ENCODE measurements around the gene ALDH5A1.

The ALDH5A1 gene
- 18.9 to 28.4 reads per million in 2 donors for total RNA-seq

DNA sequence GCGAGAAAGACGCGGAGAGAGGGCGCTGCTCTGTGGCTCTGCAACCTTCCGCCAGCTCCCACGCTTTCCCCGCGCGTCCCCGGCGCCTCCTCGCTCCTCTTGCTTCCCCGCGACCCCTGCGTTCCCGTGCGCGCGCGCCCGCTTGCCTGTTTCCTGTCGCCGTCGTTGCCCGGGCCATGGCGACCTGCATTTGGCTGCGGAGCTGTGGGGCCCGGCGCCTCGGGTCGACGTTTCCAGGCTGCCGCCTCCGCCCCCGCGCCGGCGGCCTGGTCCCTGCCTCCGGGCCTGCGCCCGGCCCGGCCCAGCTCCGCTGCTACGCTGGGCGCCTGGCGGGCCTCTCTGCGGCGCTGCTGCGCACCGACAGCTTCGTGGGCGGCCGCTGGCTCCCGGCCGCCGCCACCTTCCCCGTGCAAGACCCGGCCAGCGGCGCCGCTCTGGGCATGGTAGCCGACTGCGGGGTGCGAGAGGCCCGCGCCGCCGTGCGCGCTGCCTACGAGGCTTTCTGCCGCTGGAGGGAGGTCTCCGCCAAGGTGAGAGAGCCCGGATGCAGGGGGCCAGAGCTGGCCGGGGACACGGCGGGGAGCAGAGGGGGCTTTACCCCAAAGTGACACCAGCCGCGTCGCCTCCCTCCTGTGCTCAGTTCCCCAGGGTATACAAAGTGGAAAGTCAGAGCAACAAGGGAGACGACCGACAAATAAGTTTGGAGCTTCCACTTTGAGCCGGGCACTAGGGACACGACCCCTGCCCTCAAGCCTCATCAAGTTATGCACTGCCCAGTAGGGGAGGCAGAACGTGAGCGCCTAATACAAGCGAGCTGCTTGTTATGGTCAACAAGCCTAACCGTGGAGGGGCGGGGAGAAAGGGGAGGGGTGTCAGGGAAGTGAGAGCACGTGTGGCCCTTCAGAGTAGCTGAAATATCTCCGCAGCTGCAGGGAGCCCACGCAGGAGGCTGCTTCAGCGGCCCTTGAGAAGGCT, at the start of gene ALDH5A1:
Gene ALDH5A1, plus strand, starts transcription at position 149 of the 975 bp plus-strand sequence. Its CDS starts 28 bp downstream, at position 177.
- DNase-seq: peak; percentile 57

DNA sequence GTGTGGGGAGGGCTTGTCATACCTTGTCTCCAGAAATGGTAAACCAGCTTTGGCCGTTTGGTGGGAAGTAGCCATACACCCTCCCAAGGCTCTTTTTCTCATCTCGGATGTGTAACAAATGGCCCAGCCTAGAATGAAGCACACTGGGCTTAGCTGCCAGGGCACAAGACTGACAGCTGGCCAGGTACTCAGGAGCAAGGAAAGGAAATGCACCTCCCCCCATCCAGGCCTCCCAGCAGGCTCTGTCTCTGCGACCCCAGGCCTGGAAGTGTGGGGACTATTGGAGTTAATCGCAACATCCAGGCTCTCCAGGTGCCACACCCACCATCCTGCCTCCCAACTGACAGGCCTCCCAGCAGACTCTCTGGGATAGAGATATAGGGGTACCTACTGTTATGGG, 49.1 kb upstream of the ALDH5A1 start:
- no peak for DNase-seq

DNA sequence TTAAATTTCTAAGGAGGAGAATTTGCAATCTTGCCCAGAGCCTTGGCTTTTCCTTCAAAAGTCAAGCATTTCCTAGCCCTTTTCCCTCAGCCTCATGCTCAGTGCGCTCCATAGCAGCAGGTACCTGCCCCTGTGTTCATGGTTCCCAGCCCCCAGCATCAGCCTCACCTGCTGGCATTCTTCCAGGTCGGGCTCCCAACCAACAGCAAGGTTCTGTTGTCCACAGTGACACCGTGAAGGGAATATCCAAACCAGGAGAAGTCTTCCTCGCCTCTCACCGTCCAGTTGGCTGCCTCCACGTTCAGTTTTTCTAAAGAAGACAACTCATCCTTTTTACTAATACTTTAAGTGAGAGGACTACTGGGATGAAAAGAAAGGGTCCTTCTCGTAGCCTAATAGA, 48.1 kb upstream of the ALDH5A1 start:
- DNase-seq: no peak

DNA sequence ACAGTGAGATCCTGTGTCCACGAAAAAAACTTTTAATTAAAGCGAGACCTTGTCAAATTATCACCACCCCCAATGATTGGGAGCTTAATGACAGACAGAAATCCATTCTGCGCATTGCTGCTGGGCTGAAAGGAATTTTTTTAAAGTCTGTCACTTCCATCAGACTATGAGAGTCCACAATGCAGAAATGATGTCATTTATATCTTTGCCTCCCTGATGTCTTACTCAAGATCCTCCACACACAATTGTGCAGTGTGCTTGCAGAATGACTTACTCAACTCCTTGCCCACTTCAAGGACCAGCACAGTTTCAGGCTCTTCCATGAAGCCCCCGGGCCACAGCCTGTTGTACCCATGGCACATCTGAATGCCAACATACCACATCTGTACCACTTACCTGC, 46.4 kb upstream of the ALDH5A1 start:
- no peak for DNase-seq

DNA sequence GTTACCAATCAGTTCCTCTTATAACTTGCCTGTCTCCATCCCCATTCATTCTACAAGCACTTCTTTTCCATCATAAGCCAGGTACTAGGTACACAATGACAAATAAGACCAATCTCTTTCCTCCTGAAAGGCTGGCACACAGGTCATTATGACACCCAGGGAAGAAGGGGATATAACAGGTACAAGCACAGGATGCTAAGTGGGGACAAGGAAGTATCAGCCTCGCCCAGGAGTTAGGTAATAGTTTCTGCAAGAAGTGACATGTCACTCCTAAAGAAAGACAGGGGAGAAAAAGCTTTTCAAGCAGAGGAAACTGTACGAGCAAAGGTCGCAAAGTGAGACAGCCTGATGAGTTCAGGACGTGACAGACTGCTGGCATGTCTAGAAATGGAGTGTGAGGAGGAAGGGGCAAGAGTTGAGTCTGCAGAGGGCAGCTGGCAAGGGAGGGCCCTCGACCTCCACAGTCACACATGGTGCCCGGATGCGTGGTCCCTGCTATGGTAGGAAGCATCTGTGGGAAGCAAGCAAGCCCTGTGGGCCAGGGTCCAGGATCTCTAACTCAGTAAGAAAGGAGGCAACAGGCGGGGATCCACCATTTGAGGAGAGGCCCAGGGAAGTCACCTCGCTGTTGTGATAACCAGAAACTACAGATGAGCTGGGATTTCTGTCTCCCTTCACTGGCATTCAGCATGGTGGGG, 45.8 kb upstream of the ALDH5A1 start:
- DNase-seq: no peak

DNA sequence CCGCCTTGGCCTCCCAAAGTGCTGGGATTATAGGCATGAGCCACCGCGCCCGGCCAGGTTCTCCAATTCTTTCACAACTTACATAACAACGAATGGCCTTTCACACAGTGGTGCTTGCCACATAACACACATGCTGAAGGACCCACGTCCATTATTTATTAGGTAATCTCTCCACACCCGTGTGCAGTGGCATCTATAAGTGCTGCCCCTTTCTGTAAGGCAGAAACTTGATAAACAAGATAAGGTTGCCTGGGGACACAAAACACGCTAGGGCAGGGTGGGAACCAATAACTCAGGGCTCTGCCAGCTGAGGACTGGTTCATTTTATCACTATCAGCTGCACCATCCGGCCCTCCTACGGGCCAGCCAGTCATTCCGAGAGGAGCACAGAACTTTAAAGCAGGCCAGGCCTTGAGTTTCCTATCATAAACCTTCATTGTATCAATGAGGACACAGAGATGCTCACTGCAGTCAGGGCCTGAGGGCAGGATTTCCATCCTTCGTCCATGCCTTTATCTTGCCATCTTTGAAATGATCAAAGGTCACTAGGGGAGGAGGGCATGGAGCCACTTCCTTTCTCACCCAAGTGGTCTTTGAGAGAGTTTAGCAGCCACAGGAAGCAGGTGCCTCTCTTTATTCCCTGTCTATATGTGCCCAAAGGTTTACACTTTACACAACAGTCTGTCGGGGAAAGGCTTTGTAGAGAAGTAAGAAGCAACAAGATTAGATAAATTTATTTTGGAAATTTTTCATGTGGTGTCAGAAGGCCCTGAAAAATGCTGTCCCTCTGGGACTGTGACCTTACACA, 43.0 kb upstream of the ALDH5A1 start:
- no peak for DNase-seq

DNA sequence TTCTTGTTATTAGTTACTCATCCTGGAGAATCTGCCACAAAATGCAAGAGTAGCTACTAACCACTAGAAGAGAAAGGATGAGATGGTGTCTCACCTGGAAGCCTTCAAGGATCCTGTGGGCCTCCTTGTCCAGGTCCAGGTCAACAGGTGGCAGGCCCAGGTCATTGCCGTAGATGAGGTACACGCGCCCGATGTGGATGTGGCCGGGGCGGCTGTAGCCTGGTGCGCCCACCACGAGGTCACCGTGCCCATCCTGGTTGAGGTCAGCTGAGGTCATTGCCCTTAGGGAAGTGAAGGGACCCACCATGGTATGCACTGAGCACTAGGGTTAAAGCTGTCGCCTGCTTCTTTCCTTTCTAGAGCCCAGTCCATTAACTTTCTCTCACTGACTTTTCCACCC, 40.8 kb upstream of the ALDH5A1 start:
- no peak for DNase-seq

DNA sequence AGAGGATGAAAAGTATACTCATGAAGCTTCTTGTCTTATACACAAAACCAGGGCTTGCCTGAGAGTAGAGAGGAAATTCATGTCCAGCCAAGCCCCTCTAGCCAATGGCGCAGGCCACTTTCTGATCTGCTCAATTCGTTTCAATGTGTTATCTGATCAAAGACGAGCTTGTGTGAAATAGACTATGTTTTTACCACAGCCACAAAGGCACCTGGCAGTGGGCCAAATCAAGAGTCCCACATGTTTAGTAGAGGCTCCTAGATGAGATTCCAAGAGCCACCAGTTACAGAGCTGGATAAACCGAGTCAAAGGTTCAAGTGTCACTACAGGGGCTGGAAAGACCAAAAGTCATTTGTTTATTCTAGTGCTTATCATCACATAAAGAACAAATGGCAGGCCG, 40.3 kb upstream of the ALDH5A1 start:
- no peak for DNase-seq

DNA sequence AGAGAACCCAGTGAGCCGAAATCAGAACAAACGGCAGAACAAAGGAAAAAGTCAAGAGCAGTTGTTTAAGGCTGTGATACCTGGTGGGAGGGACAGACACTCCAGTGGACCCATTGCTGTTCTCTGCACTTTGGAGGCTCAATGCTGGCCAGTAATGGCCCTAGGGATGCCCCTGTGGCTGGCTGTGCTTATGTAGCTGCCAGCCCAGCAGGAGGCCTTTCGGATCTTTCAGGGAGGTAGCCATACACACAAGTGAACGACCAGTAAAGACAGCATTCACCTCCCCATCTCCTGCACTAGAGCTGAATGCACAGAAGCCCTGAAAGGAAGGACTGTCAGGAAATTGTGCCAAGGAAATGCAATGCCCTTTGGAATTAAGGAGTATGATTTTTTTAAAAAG, 39.7 kb upstream of the ALDH5A1 start:
- no peak for DNase-seq

DNA sequence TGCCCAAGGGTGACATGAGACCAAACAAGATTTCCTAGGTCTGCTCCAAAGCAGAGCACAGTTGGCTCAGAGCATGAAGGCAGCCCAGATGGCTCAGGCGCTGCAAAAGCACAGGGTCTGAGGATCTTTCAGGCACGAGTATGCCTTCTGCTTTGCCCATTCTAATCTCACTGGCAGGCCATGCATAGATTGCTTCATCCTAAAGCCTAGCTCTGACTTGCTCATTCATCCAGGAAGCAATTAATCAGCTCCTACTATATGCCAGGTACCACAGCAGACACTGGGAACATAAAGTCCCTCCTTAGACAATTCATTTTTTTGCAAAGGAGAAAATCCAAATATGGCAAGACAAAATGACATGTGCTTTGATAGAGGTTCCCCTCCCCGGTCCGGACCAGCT, 36.6 kb upstream of the ALDH5A1 start:
- no peak for DNase-seq

DNA sequence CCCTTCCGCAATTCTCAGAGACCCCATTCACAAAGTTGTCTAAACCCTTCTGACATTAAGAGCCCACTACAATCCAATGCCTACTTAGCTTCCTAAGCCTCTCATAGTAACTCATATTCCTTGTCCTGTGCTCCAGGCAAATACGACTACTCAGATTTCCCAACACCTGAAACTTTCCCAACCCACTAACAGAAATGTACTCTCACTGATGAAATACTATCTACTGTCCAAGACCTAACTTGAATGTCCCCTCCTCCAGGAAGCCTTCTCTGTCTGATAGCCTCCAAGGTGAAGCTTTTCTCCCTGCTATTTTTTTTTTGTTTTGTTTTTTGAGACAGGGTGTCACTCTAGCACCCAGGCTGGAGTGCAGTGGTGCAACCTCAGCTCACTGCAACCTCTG, 35.8 kb upstream of the ALDH5A1 start:
- DNase-seq: no peak

DNA sequence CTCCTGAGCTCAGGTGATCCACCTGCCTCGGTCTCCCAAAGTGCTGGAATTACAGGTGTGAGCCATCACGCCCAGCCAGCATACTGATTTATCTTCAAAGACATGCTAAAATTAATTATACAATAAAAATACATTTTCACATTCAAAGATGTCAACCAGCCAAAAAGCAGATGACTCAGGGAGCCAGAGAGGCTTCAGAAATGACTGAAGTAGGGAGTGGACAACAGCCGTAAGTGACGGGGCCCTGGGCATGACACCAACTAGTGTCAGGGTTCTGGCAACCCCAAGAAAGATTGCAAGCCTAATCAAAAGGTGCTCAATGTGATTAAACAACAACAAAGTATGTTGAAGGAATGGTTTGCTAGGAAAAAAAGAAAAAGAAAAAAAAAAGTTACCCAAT, 33.8 kb upstream of the ALDH5A1 start:
- DNase-seq: no peak

DNA sequence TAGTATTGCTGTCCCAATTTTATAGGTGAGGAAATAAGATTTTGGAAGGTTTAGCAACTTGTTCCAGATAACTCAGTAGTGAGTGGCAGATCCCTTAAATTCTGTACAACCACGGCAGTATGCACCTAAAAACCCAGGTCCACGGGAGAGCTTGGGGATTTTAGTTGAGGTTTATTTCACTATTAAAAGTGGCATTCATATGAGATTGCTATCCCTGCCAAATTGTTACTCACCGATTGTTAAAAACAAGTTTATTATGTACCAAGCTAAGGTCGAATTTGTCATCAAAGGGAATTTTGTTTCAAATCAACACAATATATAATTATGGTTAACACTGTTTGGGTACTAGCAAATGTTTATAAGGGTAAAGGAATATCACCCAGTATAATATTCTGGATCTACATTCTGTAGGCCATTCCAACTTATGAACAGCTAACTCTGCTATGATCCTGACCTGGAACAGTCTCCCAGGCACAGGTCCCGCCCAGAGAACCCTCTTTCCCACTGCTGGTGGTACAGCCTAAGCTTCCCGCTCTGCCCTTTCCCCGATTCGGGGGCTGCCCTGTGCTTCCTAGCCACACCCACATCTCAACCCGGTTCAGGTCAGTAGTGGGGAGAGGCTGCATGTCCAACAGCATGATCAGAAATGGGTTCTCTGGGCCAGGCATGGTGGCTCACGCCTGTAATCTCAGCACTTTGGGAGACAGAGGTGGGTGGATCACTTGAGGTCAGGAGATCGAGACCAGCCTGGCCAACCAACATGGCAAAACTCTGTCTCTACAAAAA, 30.3 kb upstream of the ALDH5A1 start:
- DNase-seq: no peak

DNA sequence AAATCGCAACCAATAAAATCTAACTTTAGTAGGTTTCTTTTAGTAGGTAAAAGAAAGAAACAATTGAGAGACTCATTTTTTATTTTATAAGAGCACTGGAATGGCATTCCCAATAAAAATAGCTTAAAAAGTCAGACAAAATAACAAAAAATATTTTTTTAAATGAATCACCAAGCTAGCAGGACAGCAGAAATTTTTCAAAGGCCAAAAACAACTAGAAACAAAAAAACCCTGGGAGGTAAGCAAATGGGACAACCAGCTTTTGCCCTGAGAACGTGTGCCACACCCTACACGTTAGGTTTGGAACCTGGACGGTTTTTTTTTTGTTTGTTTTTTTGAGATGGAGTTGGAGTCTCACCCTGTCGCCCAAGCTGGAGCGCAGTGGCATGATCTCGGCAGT, 25.0 kb upstream of the ALDH5A1 start:
- DNase-seq: no peak

DNA sequence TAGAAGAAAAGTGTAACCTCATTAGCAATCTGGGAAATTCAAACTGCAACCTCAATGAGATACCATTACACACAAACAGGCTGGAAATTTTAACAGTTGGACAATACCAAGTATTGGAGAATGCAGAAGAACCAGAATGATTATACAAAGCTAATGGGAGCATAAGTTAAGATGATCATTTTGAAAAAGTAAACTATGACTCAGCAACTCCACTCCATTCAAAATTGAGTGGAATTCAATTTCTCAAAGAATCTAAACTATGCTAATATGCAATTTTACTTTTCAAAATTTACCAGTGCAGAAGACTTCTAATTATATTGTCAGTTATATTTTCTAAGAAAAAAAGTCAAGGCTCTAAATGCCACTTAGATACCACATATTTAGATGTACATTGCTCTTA, 22.6 kb upstream of the ALDH5A1 start:
- DNase-seq: no peak

DNA sequence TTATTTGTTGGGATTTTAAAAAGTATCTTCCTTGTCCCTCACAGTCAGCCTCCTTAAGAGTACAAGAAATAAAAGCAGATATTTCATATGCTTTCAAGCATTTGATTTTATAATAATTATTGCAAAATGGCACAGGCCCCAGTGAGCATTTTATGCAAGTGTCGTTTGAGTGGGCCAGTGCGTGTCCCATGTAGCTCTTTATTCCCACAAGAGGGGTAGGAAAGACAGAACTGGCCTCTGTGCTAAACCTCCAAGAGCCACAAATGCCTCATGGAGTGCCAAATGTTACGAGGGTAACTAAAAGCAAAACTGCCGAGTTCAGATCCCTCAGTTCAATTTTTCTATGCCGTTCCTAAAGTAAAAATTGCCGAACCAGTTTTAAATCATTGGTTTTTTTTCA, 18.1 kb upstream of the ALDH5A1 start:
- no peak for DNase-seq

DNA sequence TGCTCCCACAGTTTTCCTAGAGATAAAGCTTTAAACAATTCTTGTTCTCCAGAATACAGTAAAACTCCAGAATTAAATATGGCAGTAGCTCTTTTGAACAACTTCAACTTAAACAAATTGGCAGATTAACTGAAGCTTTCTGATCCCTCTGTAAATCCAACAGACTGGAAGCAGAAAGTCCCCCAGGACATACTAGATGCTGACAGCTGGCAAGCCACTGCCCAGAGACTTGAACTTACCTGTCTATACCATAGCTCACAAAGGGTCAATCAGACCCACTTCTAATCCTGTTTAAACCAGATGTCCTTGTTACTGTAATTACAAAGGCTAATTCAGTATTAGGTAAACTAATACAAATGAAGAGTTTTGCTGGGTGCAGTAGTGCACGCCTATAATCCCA, 17.7 kb upstream of the ALDH5A1 start:
- no peak for DNase-seq

DNA sequence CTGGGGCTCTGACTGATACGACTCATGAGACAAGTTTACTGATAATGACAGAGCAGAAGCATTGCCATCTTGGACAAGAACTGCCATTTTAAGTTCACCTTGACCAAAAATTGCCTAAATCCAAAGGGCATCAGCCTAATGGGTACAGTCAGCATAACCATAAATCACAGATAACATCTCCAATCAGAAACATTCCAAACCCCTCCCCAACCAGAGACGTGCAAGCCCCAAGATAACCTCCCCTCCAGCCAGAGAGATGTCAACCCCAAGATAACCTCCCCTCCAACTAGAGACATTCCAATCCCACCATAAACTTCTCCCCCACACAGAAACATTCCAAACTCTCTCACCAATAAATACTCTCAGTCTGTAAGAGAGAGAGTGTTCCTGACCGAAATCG, 15.9 kb upstream of the ALDH5A1 start:
- DNase-seq: no peak

DNA sequence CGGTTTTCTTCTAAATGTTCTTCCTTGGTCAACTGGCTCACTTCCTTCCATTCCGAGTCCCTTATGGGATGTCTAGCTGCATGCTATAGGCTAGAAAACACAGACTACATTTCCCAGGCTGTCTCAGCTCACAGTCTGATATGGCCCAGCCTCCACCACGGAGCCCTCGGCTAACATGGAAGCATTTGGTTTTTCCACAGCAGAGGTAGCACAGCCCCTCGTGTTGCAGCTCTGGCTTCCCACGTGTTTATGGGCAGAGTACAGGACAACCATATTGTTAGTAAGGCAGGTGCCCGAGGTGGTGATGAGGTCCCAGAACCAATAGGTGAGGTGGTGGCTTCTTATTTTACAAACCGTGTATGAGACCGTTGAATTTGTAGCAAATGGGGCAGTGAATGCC, 14.1 kb upstream of the ALDH5A1 start:
- no peak for DNase-seq

DNA sequence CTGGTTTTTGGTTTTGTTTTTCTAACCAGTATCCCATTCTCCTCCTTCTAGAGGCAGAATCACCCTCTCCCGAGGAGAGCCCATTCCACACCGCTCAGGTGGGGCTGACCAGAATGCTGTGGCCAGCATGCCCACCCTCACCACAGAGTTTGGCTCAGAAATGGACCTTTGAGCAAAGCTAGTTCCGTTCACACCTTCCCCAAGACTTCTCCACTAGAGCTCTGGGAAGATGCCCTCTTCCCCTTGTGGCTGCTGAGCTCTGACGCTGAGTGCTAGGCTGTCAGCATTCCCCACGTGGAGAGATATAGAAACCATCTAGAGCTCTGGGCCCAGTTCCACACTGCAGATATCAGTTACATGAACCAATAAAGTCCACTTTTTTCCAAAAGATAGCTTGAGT, 13.3 kb upstream of the ALDH5A1 start:
- no peak for DNase-seq

DNA sequence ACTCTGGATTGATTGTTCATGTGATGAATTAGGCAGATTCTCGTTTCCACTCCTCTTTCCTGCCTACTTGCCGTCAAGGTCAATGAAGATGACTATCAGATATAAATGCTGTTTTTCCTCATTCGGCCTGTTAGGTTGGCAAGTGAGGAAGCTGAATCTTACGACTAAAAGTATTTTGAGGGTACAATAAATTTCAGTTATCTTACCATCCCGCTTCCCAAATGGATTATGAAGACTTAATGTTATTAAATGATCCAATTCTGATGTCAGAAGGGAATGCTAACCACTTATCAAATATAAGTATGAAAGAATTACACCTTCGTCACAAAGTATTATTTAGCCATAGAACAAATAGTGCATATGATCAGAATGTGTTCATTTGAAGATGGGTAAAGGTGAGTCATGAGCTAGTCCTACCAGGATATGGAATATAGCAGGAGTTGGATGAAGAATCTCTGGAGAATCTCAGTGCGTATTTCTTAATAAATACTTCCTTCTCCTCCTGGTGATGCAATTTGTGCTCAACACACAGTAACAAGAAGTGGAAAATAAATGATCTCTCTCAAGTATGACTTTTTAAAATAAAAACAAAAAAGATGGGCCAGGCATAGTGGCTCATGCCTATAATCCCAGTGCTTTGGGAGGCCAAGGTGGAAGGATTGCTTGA, 10.0 kb upstream of the ALDH5A1 start:
- DNase-seq: no peak

DNA sequence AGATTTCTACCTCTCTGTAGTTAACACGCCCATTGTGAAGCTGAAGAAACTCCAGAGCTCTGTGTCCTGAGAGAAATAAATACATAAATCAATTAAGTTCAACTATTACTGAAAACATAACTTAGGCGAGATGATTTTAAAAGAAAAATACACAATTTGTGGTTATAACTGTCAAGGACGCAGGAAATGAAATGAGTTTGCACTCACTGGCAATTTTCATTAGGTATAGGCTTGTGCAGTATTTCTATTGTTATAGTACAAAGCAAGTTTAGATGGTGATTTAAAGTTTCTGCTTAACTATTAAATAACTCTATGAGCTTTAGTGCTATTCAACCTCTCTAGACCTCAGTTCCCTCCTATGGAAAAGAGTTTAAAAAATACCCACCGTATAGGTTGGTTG, 8.7 kb upstream of the ALDH5A1 start:
- DNase-seq: no peak
